HG03159 (cell line): Measurements from ENCODE around the gene LYG2.
"Not testable (repeated sequence)": the region's sequence is repeated elsewhere in the genome, so short reads cannot be mapped to it uniquely, and the experiment has no call there.

Source experiments
- ATAC-seq: cut with Tn5 transposase; IDR thresholded peaks from one replicate; pipeline ENCODE4 v1.9.1; 2021; ENCODE audit warnings: mild to moderate bottlenecking, moderate library complexity; ENCODE audit not compliant: unreplicated experiment

LYG2 gene

DNA sequence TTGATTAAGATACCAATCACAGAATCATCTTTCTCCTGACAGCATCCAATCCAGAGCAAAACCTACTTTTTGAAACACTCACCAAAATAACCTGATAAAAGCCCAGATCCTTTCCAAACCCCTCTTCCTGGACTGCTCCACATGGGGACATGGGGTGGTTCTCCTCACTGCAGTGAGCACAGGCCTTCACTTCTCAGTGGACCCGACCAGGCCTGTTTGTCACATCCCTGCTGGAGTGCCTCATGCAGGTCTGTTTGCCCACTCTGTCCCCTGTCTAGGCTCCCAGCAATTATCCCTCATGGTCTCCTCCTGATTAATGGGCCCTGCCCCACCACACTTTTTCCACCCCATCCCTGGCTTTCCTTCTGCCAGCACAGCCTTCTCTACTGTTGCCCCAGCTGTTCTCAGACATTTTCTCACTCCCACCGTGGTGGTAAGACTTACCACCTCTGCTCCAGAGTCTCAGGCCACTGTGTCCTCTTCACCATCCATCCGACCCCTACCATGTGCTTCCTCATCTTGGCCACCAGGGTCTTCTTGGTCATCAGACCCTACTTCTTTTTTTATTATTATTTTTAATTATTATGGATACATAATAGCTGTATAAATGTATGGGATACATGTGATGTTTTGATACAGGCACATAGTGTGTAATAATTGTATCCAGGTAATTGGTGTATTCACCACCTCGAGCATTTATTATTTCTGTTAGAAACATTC is 53.3 kb downstream of the LYG2 start:
- no peak for ATAC-seq

DNA sequence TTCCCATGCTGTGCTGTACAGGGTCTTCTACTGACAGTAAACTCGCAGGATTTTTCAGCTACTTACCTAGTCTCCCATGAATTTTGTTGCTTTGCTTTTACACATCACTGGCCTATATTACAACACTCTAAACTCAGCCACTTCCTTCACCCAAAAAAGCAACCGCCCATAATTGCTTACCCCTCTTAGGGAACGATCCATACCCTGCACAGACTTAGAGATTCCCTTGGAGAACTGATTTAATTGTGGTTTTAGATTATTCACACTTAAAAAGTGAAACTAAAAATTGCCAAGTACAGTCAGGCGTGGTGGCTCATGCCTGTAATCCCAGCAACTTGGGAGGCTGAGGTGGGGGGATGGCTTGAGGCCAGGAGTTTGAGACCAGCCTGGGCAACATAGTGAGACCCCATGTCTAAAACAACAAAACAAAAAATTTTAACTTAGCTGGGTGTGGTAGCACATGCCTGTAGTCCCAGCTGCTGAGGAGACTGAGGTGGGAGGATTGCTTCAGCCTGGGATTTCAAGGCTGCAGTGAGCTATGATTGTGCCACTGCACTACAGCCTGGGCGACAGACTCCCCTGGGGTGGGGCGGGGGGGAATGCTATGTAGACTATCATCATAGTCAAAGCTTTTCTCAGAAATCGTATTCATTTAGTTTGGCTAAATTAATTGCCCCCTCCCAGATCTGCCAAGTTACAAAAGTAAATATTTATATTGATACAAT is 55.2 kb downstream of the LYG2 start:
- ATAC-seq: no peak

- ATAC-seq: no peak
Measured at GRCh38 chr2:99198103-99198841, 57.2 kb downstream of the LYG2 start.

GRCh38 chr2:99192364-99192763 is 63.1 kb downstream of the LYG2 start:
- ATAC-seq: not testable (repeated sequence)
